GM21528 (cell line): Measurements from ENCODE around the gene RASL12.
"Not testable (repeated sequence)": the region's sequence is repeated elsewhere in the genome, so short reads cannot be mapped to it uniquely, and the experiment has no call there.

Source experiments
- ATAC-seq: cut with Tn5 transposase; IDR thresholded peaks from one replicate; pipeline ENCODE4 v1.9.1; 2021; ENCODE audit warnings: mild to moderate bottlenecking, moderate library complexity; ENCODE audit not compliant: unreplicated experiment, low FRiP score

The RASL12 gene

DNA sequence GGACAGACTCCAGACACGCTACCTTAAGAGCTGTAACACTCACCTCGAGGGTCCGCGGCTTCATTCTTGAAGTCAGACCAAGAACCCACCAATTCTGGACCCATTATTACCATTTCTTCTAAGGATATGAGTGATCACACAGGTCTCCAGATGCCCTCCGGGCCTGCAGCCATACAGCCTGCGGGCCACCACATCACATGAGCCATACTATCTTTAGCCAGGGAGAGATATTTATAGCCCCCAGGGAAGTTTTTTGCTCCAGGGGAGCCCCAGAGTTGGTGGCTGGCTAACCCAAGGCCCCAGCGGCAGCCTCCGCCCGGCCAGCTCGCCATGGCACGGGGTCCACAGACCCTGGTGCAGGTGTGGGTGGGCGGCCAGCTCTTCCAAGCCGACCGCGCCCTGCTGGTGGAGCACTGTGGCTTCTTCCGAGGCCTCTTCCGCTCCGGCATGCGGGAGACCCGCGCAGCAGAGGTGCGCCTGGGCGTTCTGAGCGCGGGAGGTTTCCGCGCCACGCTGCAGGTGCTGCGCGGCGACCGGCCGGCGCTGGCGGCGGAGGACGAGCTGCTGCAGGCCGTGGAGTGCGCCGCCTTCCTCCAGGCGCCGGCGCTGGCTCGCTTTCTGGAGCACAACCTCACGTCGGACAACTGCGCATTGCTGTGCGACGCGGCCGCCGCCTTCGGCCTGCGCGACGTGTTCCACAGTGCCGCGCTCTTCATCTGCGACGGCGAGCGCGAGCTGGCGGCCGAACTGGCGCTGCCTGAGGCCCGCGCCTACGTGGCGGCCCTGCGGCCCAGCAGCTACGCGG lies 8.9 kb upstream of the RASL12 start, which contains the start of gene KBTBD13:
Gene KBTBD13, plus strand, starts transcription at position 261 of the 805 bp plus-strand sequence. Its CDS starts 70 bp downstream, at position 331.
- ATAC-seq: no peak

DNA sequence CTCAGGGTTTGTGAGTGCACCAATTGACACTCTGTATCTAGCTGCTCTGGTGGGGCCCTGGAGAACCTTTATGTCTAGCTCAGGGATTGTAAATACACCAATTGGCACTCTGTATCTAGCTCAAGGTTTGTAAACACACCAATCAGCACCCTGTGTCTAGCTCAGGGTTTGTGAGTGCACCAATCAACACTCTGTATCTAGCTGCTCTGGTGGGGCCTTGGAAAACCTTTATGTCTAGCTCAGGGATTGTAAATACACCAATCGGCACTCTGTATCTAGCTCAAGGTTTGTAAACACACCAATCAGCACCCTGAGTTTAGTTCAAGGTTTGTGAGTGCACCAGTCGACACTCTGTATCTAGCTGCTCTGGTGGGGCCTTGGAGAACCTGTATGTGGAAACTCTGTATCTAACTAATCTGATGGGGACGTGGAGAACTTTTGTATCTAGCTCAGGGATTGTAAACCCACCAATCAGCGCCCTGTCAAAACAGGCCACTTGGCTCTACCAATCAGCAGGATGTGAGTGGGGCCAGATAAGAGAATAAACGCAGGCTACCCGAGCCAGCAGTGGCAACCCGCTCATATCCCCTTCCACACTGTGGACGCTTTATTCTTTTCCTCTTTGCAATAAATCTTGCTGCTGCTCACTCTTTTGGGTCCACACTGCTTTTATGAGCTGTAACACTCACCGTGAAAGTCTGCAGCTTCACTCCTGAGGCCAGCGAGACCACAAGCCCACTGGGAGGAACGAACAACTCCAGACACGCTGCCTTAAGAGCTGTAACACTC lies 8.0 kb upstream of the RASL12 start:
- not testable (repeated sequence) for ATAC-seq

DNA sequence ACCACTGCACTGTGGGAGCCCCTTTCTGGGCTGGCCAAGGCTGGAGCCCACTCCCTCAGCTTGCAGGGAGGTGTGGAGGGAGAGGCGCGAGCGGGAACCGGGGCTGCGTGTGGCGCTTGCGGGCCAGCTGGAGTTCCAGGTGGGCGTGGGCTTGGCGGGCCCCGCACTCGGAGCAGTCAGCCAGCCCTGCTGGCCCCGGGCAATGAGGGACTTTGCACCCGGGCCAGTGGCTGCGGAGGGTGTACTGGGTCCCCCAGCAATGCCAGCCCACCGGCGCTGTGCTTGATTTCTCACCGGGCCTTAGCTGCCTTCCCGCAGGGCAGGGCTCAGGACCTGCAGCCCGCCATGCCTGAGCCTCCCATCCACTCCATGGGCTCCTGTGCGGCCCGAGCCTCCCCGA lies 7.2 kb upstream of the RASL12 start:
- not testable (repeated sequence) for ATAC-seq

- no peak for ATAC-seq
Measured at GRCh38 chr15:65072617-65073016, 4.8 kb upstream of the RASL12 start.

GRCh38 chr15:65072027-65072426 lies 4.2 kb upstream of the RASL12 start:
- ATAC-seq: no peak

- ATAC-seq: no peak
Measured at GRCh38 chr15:65071381-65071811, 3.6 kb upstream of the RASL12 start.

DNA sequence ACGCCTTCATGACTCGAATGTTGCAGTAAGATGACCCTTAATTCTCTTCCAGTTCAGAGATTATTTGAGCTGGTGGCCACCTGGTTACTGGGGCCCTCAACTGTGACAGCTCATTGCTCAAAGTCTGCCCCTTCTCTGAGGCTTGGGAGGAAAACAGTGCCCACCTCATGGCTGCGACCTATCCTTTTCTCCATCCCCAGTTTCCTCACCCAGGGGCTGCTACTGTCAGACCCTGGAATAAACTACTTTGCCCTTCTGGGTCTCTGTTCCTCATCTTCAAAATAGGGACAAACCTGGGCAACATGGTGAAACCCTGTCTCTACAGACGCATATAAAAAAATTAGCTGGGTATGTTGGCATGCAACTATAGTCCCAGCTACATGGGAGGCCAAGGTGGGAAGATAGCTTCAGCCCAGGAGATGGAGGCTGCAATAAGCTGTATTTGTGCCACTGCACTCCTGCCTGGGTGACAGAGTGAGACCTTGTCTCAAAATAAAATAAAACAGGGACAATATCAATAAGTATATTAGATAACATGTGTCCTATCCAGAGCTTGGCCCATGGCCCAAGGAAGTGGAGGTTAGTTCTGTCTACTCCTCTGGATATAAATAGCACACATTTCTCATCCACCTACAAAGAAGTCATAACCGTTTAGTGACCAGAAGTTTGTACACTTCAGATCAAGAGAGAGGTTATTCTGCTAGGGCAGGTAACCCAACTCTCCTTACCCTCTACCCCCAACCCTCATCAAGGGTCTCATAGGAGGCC lies 2.2 kb upstream of the RASL12 start:
- ATAC-seq: no peak

GRCh38 chr15:65069179-65069578 lies 1.4 kb upstream of the RASL12 start:
- ATAC-seq: no peak

DNA sequence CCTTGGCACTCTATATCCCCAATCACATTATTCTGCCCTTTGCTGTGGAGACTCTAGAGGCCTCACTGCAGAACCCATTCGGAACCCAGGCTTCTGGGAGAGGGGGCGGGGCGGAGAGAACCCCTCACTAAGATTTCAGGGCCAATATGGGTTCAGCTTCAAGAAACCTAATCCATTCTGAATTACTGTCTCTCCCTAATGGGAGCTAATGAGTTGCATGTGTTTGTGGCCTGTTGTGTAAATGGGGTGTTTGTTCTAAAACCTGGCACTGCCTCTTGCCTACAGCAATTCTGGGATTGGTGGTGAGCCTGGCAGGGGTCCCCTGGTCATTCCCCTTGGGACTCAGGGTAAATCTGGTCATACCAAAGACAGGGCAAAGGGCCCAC lies 605 bp upstream of the RASL12 start:
- no peak for ATAC-seq

GRCh38 chr15:65067317-65067644 lies 510 bp downstream of the RASL12 start:
- ATAC-seq: no peak

DNA sequence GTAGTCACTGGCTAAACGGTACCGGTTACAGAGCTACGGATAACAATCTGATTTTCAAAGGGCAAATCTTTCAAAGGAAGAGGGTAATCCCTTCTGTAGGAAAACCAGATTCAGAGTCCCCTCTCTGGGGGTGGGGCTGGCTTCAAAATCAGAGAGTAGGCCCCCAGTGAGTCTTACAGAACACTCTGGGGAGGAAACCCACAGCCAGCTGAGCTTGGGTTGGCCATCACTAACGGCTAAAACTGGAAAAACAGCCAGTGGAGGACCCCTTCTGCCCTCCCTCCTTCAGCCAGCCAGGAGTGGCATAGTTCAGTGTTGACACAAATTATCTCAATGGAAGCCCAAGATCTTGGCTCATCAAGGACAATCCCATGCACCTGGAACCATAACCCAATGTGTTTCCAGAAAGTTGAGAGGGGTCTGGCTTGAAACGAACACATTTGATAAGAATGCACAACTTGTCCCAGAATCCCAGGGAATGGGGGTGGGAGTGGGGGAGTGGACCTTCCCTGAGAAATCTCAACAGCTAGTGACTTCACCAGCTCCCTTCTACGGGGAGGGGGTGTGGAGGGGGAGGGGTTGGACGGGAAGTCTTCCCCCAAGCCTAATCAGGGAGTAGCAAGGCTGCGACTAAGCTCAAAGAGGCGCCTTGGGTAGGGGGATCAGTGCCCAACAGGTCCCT lies 1.0 kb downstream of the RASL12 start:
- ATAC-seq: no peak

GRCh38 chr15:65066001-65066634 lies 1.7 kb downstream of the RASL12 start:
- ATAC-seq: no peak

DNA sequence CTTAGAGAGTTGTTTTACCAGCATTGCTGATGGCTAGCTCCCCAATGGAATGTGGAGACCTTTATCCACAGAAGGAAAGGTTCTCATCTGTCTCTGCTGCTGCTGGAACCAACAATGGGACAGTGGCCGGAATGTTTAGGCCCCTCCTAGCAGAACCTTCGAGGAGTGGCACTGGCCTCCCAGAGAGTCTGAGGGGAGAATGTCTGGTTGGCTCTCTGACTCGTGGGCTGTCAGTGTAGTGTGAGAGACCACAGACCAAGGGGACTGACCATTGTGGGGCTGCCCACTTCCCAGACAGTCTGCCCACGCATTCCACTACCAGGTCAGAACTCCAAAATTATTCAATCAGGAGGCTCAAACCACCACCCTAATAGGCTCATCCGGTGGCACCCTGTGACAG lies 5.1 kb downstream of the RASL12 start:
- no peak for ATAC-seq

GRCh38 chr15:65062061-65062460 lies 5.7 kb downstream of the RASL12 start:
- ATAC-seq: no peak

DNA sequence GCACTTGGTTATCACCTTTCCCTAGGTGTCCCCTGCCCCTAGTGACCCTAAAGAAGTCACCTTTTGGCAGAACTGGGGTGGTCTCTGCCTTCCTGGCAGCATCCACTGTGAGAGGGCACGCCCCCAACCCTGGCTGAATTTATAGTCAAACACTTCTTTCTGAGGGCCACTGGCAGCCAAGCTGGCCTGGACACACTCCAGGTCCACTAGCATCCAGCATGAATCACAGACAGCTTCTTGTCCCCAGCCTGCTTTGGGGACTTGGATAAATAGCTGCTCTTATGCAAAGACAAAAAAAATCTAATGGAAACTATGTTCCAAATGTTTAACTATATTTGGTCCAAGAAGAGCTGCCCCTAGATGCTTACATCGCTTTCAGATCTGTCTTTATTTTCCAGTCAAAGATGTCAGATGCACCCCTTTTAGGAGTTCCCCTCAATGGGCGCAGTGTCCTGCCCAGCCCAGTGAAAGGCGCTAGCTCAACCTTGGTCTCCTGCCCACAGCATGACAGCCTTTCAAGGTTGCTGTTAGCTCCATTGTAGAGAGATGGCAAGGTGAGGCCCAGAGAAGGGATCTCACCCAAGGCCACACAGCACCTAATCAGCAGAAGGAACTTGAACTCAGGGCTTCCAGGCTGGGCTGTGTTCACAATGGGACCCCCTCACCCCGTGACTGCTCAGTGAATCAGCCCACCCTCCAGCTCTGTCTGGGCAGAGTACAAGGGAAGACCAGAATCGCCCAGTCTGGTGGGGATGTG lies 7.0 kb downstream of the RASL12 start:
- ATAC-seq: no peak

DNA sequence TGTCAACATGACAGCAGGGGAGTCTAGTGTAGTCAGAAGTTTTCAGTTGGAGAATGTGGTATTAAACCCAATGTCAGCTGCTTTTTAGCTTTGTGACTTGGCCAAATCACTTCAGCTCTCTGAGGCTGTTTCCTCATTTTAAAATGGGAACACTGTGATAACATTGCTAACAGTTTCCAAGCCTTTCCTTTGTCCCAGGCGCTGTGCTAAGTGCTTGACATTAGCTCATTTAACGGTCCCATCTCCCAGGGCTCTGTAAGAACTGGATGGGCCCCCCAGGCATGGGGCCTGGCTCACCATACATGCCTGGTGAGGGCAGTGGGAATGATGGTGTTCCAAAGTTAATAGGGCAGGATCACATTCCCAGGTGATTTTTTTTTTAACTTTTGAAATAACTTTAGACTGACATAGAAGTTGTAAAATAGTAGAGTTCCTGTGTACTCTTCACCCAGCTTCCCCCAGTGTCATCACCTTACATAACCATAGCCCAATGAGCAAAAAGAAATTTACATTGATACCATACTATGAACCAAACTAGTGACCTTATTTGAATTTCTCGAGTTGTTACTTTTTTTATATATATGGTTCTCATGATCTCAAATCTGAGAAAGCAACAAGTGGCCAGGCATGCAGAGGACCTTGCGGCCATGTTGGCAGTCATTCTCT lies 7.7 kb downstream of the RASL12 start:
- ATAC-seq: no peak

- no peak for ATAC-seq
Measured at GRCh38 chr15:65059369-65059750, 8.4 kb downstream of the RASL12 start.

DNA sequence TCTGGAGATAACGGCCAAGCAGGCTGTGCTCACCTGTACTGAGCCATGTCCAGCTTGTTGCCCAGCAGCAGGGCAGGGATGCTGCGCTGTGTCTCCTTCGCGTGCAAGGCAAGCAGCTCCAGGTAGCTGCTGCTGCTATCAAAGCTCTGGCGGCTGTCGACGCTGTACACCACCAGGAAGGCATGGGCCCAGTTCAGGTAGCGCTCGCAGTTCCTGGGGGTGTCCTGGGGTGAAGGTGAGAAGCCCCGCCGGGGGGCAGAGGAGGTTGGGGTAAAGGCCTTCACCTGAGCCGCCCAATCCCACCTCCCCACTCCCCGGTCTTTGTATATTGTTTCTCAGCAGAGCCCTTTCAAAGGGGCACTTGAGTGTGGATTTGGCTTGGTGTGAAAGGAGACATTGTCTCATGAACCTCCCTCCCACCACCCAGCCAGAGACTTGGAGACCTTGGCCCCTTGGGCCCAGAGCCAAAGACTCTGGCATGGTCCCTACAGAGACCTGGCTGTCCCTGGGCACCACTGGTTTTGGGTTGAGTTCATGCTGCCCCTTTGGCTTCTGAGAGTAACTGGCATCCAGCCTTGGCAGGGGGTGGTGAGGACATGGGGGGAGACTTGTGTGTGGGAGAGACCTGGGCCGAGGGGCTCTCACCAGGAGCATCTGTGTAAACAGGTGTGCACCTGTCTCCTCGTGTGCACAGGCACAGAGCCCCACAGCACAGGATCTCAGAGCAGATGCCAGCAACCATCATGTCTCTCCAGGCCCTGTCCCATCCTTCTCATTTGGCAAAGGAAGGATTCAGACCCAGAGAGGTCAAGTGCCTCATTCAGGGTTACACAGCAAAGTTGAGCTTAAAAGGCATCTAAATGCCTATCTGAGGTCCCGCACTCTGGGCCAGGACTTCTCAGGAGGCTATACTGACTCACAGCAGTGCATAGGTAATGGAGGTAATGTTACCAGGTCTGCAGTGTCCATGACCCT lies 9.1 kb downstream of the RASL12 start:
- no peak for ATAC-seq
